H1 (cell line): ENCODE measurements around the gene TRAF3IP1. TPM values are rescaled to one million over a fixed set of nuclear protein-coding genes. Genes with fewer than 3 reads are reported as not detected.

Experiments used
- CTCF ChIA-PET: fragments of 300-600 bp; sonication (Branson Sonifier 250); formaldehyde crosslinking; loops from one replicate; lab custom pipeline; 2021; ENCODE audit not compliant: partially characterized antibody; lab: Charles Lee
- POLR2A ChIA-PET: fragments of 300-600 bp; sonication (Branson Sonifier 250); formaldehyde crosslinking; loops from one replicate; lab custom pipeline; 2021; ENCODE audit warnings: inconsistent platforms; ENCODE audit not compliant: partially characterized antibody; lab: Charles Lee
- DNase-seq, 2 experiments: peaks; one replicate each; pipeline versions ENCODE4 v3.0.0 to v3.0.0-alpha.2; 2010 to 2022; ENCODE audit warnings: low spot score in 2 of 2, low read depth in 1 of 2, mixed read lengths in 1 of 2
- FAIRE-seq: peaks from 2 replicates; lab custom pipeline; 2011; peaks lifted over from hg19 to GRCh38; lab: Jason Lieb, UNC
- H2AFZ ChIP-seq: 2 replicates; pipeline ENCODE4 v1.8.1; 2012; ENCODE audit warnings: low read length, inconsistent platforms
- H2AK5ac ChIP-seq: 2 replicates; pipeline ENCODE4 v1.6.1; 2013; ENCODE audit warnings: low read depth, low read length
- H2BK120ac ChIP-seq: replicated peaks from 2 replicates; pipeline ENCODE3; 2013; ENCODE audit warnings: low read depth, low read length, inconsistent platforms
- H2BK12ac ChIP-seq: 2 replicates; pipeline ENCODE4 v1.6.1; 2013; ENCODE audit warnings: low read depth, low read length
- H2BK15ac ChIP-seq: 2 replicates; pipeline ENCODE4 v1.6.1; 2013; ENCODE audit warnings: low read length
- H2BK20ac ChIP-seq: 2 replicates; pipeline ENCODE4 v1.6.1; 2013; ENCODE audit warnings: low read length
- H2BK5ac ChIP-seq: 2 replicates; pipeline ENCODE4 v1.6.1; 2013; ENCODE audit warnings: low read depth, low read length
- H3K14ac ChIP-seq: 2 replicates; pipeline ENCODE4 v1.6.1; 2013; ENCODE audit warnings: inconsistent platforms; ENCODE audit not compliant: insufficient read length
- H3K18ac ChIP-seq: 2 replicates; pipeline ENCODE4 v1.6.1; 2013; ENCODE audit warnings: low read length; ENCODE audit errors: extremely low read depth
- H3K23ac ChIP-seq: 2 replicates; pipeline ENCODE4 v1.6.1; 2013; ENCODE audit warnings: inconsistent platforms; ENCODE audit not compliant: insufficient read length
- H3K23me2 ChIP-seq: 2 replicates; pipeline ENCODE4 v1.6.1; 2013; ENCODE audit warnings: low read depth, low read length
- H3K27ac ChIP-seq: 2 replicates; pipeline ENCODE4 v1.6.1; 2011; ENCODE audit warnings: low read depth, low read length, inconsistent platforms
- H3K27me3 ChIP-seq, 4 experiments: replicated peaks in 1 of 4; 1 replicate in 1 of 4; 2 replicates in 3 of 4; pipeline versions ENCODE4 v1.6.1 to v1.8.1; 2011 to 2013; ENCODE audit warnings: low read length in 3 of 4, mild to moderate bottlenecking in 3 of 4, inconsistent platforms in 2 of 4, mixed read lengths in 2 of 4, moderate library complexity in 1 of 4; ENCODE audit not compliant: control insufficient read depth in 3 of 4, insufficient read depth in 3 of 4; ENCODE audit errors: extremely low read depth in 1 of 4
- H3K36me3 ChIP-seq, 4 experiments: 2 replicates each; pipeline versions ENCODE4 v1.6.1 to v1.8.1; 2011 to 2013; ENCODE audit warnings: mild to moderate bottlenecking in 4 of 4, low read length in 3 of 4, moderate library complexity in 2 of 4, control low read depth in 1 of 4, inconsistent platforms in 1 of 4; ENCODE audit not compliant: insufficient read depth in 4 of 4, control insufficient read depth in 2 of 4
- H3K4ac ChIP-seq: replicated peaks from 2 replicates; pipeline ENCODE3; 2013; ENCODE audit warnings: low read length, low read depth, mixed read lengths, inconsistent platforms; ENCODE audit not compliant: insufficient read length
- H3K4me1 ChIP-seq, 4 experiments: replicated peaks in 1 of 4; 1 replicate in 1 of 4; 2 replicates in 3 of 4; pipeline versions ENCODE4 v1.6.1 to v1.8.1; 2011 to 2013; ENCODE audit warnings: low read length in 3 of 4, inconsistent platforms in 2 of 4, mixed read lengths in 1 of 4; ENCODE audit not compliant: insufficient read depth in 4 of 4, control insufficient read depth in 3 of 4
- H3K4me2 ChIP-seq, 2 experiments: 2 replicates each; pipeline versions ENCODE4 v1.6.1 to v1.8.1; 2011 to 2013; ENCODE audit warnings: low read depth in 2 of 2, low read length in 2 of 2, control low read depth in 1 of 2, inconsistent platforms in 1 of 2, mild to moderate bottlenecking in 1 of 2; ENCODE audit not compliant: insufficient read depth in 1 of 2
- H3K4me3 ChIP-seq, 4 experiments: fragments of 200-600, 300-600 bp in 1 of 4; sonication (generic), shearing (Covaris generic), sonication (Bioruptor Twin) in 1 of 4; 2 replicates each; pipeline versions ENCODE4 v1.5.1 to v1.8.1; 2011 to 2016; ENCODE audit warnings: low read length in 4 of 4, low read depth in 3 of 4, control low read depth in 2 of 4, inconsistent platforms in 2 of 4, mild to moderate bottlenecking in 2 of 4, mixed read lengths in 1 of 4, moderate library complexity in 1 of 4; ENCODE audit not compliant: insufficient read depth in 2 of 4; ENCODE audit errors: extremely low read depth in 1 of 4
- H3K56ac ChIP-seq: replicated peaks from 2 replicates; pipeline ENCODE3; 2013; ENCODE audit warnings: low read depth, mild to moderate bottlenecking, mixed read lengths, low read length, inconsistent platforms; ENCODE audit not compliant: insufficient read length
- H3K79me1 ChIP-seq: 2 replicates; pipeline ENCODE4 v1.6.1; 2013; ENCODE audit warnings: low read depth, low read length, control low read depth
- H3K79me2 ChIP-seq, 2 experiments: 2 replicates each; pipeline versions ENCODE4 v1.6.1 to v1.8.1; 2012 to 2013; ENCODE audit warnings: low read length in 2 of 2, mild to moderate bottlenecking in 2 of 2, inconsistent platforms in 1 of 2; ENCODE audit not compliant: insufficient read depth in 2 of 2, control insufficient read depth in 1 of 2
- H3K9ac ChIP-seq, 4 experiments: replicated peaks in 1 of 4; 1 replicate in 1 of 4; 2 replicates in 3 of 4; pipeline versions ENCODE4 v1.6.1 to v1.8.1; 2011 to 2013; ENCODE audit warnings: low read depth in 3 of 4, low read length in 3 of 4, control low read depth in 2 of 4, mild to moderate bottlenecking in 2 of 4, moderate library complexity in 2 of 4, inconsistent platforms in 1 of 4; ENCODE audit errors: extremely low read depth in 1 of 4
- H3K9me3 ChIP-seq, 2 experiments: 2 replicates each; pipeline versions ENCODE4 v1.6.1 to v1.8.1; 2012 to 2013; ENCODE audit warnings: mild to moderate bottlenecking in 2 of 2, moderate library complexity in 2 of 2, control low read depth in 1 of 2, inconsistent platforms in 1 of 2, low read depth in 1 of 2, low read length in 1 of 2, mixed read lengths in 1 of 2; ENCODE audit not compliant: insufficient read depth in 2 of 2
- H4K20me1 ChIP-seq, 2 experiments: replicated peaks in 1 of 2; 2 replicates each; pipeline versions ENCODE3 to v1.8.1; 2011 to 2013; ENCODE audit warnings: inconsistent platforms in 2 of 2, low read length in 2 of 2, mild to moderate bottlenecking in 1 of 2; ENCODE audit not compliant: insufficient read depth in 2 of 2, control insufficient read depth in 1 of 2
- H4K5ac ChIP-seq: 2 replicates; pipeline ENCODE4 v1.6.1; 2013; ENCODE audit warnings: low read length, low read depth, mixed read lengths, inconsistent platforms; ENCODE audit not compliant: insufficient read length
- H4K8ac ChIP-seq: 2 replicates; pipeline ENCODE4 v1.8.0; 2013; ENCODE audit warnings: mild to moderate bottlenecking, moderate library complexity, low read length, inconsistent platforms; ENCODE audit not compliant: insufficient read depth; ENCODE audit errors: extremely low read depth
- H4K91ac ChIP-seq: replicated peaks from 2 replicates; pipeline ENCODE3; 2013; ENCODE audit warnings: low read length, mixed read lengths, inconsistent platforms; ENCODE audit not compliant: insufficient read length
- ASH2L ChIP-seq: fragments of 200-600, 300-600 bp; sonication (generic); IDR thresholded peaks from one replicate; pipeline ENCODE4 v1.7.1; 2017; ENCODE audit warnings: low read length
- BCL11A ChIP-seq, 2 experiments: IDR thresholded peaks; one replicate each; pipeline ENCODE4 v1.6.1; 2011; ENCODE audit warnings: low read depth in 2 of 2, low read length in 2 of 2, mild to moderate bottlenecking in 2 of 2
- BRCA1 ChIP-seq: IDR thresholded peaks from 2 replicates; pipeline ENCODE4 v1.6.1; 2012; ENCODE audit warnings: low read depth, low read length, improper control_type of control experiment
- CHD1 ChIP-seq: IDR thresholded peaks from 2 replicates; pipeline ENCODE4 v1.6.1; 2012; ENCODE audit warnings: low read depth, low read length, improper control_type of control experiment
- CREB1 ChIP-seq: IDR thresholded peaks from 2 replicates; pipeline ENCODE4 v1.6.1; 2012; ENCODE audit warnings: inconsistent platforms
- EZH2 ChIP-seq: fragments of 200-600 bp; sonication (generic); IDR thresholded peaks from 2 replicates; pipeline ENCODE4 v1.7.1; 2012; ENCODE audit warnings: low read depth, mild to moderate bottlenecking, moderate library complexity, low read length, inconsistent platforms; ENCODE audit not compliant: severe bottlenecking
- RBBP5 ChIP-seq: IDR thresholded peaks from 2 replicates; pipeline ENCODE4 v1.7.1; 2012; ENCODE audit warnings: low read depth, mild to moderate bottlenecking, inconsistent platforms, low read length, moderate library complexity, borderline replicate concordance
- ZNF274 ChIP-seq: IDR thresholded peaks from 2 replicates; pipeline ENCODE4 v1.7.0; 2012; ENCODE audit warnings: low read length, borderline replicate concordance; ENCODE audit errors: extremely low read depth
- WGBS, 2 experiments: shearing (Covaris generic) in 1 of 2; methylation state at CpG; one replicate each; pipeline versions ENCODE4 v1.1.6 to v1.1.7; 2013 to 2015; ENCODE audit warnings: low lambda C conversion rate in 2 of 2, mixed read lengths in 2 of 2, inconsistent platforms in 1 of 2, low coverage in 1 of 2, missing lambda C conversion rate in 1 of 2; ENCODE audit not compliant: insufficient replicate concordance in 2 of 2, insufficient coverage in 1 of 2, insufficient read length in 1 of 2; ENCODE audit errors: extremely low coverage in 1 of 2, missing lambda C conversion rate in 1 of 2; 5-methylcytosine and 5-hydroxymethylcytosine counted together
- polyA plus RNA-seq, 7 experiments: library from polyadenylated mRNA; depleted of rRNA in 3 of 7; stranded (reverse) in 5 of 7; unstranded in 2 of 7; fragments of >200 nt in 5 of 7; fragments of 200-250 nt in 2 of 7; gene quantifications; 1 replicate in 5 of 7; 2 replicates in 1 of 7; 4 replicates in 1 of 7; pipeline versions ENCODE4 v1.2.1 to v1.2.3, GENCODE V29; 2011 to 2013; ENCODE audit warnings: missing spikeins in 2 of 7, mixed read lengths in 2 of 7
- total RNA-seq: library from RNA; stranded (reverse); fragmentation: NEBNext Ultra II Directional; extraction: Animal tissue kit (Norgen Biotek cat#: 25700); gene quantifications from 2 replicates; pipeline ENCODE4 v1.2.1, GENCODE V29; 2021

TRAF3IP1 gene
- total and polyA plus RNA-seq, 2 of the 8 experiments (the other 6 are each of a cell fraction or from before 2014, with no cell fraction given), result 2.3 to 17.5 TPM

GRCh38 chr2:238304116-238304515 is 16.2 kb upstream of the TRAF3IP1 start:
- no peak for DNase-seq
- H3K23me2 ChIP-seq, result no peaks in the 10 kb centered on the region
- H3K79me2 ChIP-seq, result no peaks in the 10 kb centered on the region
- H4K91ac ChIP-seq, result no peak overlapping the region
- H3K27ac ChIP-seq, result no peak overlapping the region
- H2BK15ac ChIP-seq, result no peak overlapping the region
- no peak overlapping the region for H3K14ac ChIP-seq
- no peak overlapping the region for H3K23ac ChIP-seq
- H3K9me3 ChIP-seq, result no peaks in the 10 kb centered on the region
- H3K36me3 ChIP-seq, result no peaks in the 10 kb centered on the region
- H3K18ac ChIP-seq, result no peak overlapping the region
- H3K4me1 ChIP-seq, result peaks cover 0 to 3% (median 0%) of the 10 kb centered on the region in 4 experiments; a peak in 1 of 7 replicates
- H3K56ac ChIP-seq, result no peak overlapping the region
- no peak overlapping the region for H3K4me3 ChIP-seq
- H4K5ac ChIP-seq, result no peak overlapping the region
- H2AFZ ChIP-seq, result no peak overlapping the region
- WGBS, 2 experiments, result 96% methylated on average over 6 of the region's 6 CpGs; no CpG with 5 or more reads in 1 of the 2 experiments
- H2BK120ac ChIP-seq, result no peak overlapping the region
- H2AK5ac ChIP-seq, result no peak overlapping the region
- TF ChIP-seq BCL11A (IDR thresholded peaks at IDR 0.05; ENCODE audit: low read depth in 2 of 2, low read length in 2 of 2) (no peak), ZNF274 (no peak), RBBP5 (no peak), CHD1 (no peak), ASH2L (no peak), BRCA1 (no peak), EZH2 (no peak), CREB1 (no peak)
- no peak overlapping the region for H2BK5ac ChIP-seq
- H4K20me1 ChIP-seq, result no peaks in the 10 kb centered on the region
- no peaks in the 10 kb centered on the region for H3K79me1 ChIP-seq
- no peak overlapping the region for H2BK12ac ChIP-seq
- POLR2A ChIA-PET, result interaction anchor here (1.3 kb wide), 1 partner anchor 15 kb away, joined by 3 read pairs; no protein-coding TSS in a partner anchor
- H3K27me3 ChIP-seq, result 0 out of 7 replicates have a peak, but pooled peaks cover 0 to 3% (median 0%) of the 10 kb centered on the region in 4 experiments
- no peak overlapping the region for H2BK20ac ChIP-seq
- H3K9ac ChIP-seq, result no peak overlapping the region
- no peak overlapping the region for H3K4me2 ChIP-seq
- H3K4ac ChIP-seq, result no peak overlapping the region
- FAIRE-seq, result no peak
- CTCF ChIA-PET, result interaction anchor here (0.7 to 5.9 kb wide), 14 partner anchors 9 to 1836 kb away, joined by 3 to 40 read pairs (median 5); partner anchors contain the start of genes OTOS and TRAF3IP1
- peak overlapping the region; percentile 75 for H4K8ac ChIP-seq
